Measurements from ENCODE around the gene TMPRSS9. TPM values are rescaled to one million over a fixed set of nuclear protein-coding genes. Genes with fewer than 3 reads are reported as not detected.

TMPRSS9 gene
- total RNA-seq, 4 donors from 2014 or later: 0.12 TPM; not detected in 3

GRCh38 chr19:2324220-2324948 is 35.7 kb upstream of the TMPRSS9 start:
- ATAC-seq (ENCODE audit: low FRiP score): no peak
- TF ChIP-seq CTCF (IDR thresholded peaks at IDR 0.05): no peak
- DNase-seq (ENCODE audit: low spot score): no peak

GRCh38 chr19:2325281-2326046 is 34.6 kb upstream of the TMPRSS9 start:
- no peak for DNase-seq (ENCODE audit: low spot score)

GRCh38 chr19:2326699-2327360 is 33.2 kb upstream of the TMPRSS9 start:
- no peak for TF ChIP-seq CTCF (IDR thresholded peaks at IDR 0.05)
- DNase-seq (ENCODE audit: low spot score) (no peak), ATAC-seq (ENCODE audit: low FRiP score) (no peak)

More at GRCh38 chr19:2325281-2326046, 34.6 kb upstream of the TMPRSS9 start:
- no peak for ATAC-seq (ENCODE audit: low FRiP score)
- TF ChIP-seq CTCF (IDR thresholded peaks at IDR 0.05): no peak

- DNase-seq (ENCODE audit: low spot score) (no peak), ATAC-seq (ENCODE audit: low FRiP score) (no peak)
- no peak for TF ChIP-seq CTCF (IDR thresholded peaks at IDR 0.05)
Observed at GRCh38 chr19:2327773-2328400, 32.2 kb upstream of the TMPRSS9 start.

GRCh38 chr19:2328401-2329148 is 31.5 kb upstream of the TMPRSS9 start, which contains the start of the genes LSM7 and SPPL2B:
Gene LSM7, minus strand, starts transcription at chr19:2328586. Its CDS starts 20 bp downstream, at chr19:2328566.
Gene SPPL2B, plus strand, starts transcription at chr19:2328684. Its CDS starts 26 bp downstream, at chr19:2328710.
- no peak for TF ChIP-seq CTCF (IDR thresholded peaks at IDR 0.05)
- peak; percentile 82 for ATAC-seq (ENCODE audit: low FRiP score)
- DNase-seq (ENCODE audit: low spot score): peak; percentile 76

GRCh38 chr19:2329149-2329478 is 31.0 kb upstream of the TMPRSS9 start:
- no peak for TF ChIP-seq CTCF (IDR thresholded peaks at IDR 0.05)
- no peak for ATAC-seq (ENCODE audit: low FRiP score)
- no peak for DNase-seq (ENCODE audit: low spot score)
